ENCODE data around the gene ARHGAP10. TPM values are rescaled to one million over a fixed set of nuclear protein-coding genes. Genes with fewer than 3 reads are reported as not detected.

Gene ARHGAP10
- total RNA-seq, 1 donor from 2014 or later, result 15.5 TPM

- TF ChIP-seq, protein P1, sequence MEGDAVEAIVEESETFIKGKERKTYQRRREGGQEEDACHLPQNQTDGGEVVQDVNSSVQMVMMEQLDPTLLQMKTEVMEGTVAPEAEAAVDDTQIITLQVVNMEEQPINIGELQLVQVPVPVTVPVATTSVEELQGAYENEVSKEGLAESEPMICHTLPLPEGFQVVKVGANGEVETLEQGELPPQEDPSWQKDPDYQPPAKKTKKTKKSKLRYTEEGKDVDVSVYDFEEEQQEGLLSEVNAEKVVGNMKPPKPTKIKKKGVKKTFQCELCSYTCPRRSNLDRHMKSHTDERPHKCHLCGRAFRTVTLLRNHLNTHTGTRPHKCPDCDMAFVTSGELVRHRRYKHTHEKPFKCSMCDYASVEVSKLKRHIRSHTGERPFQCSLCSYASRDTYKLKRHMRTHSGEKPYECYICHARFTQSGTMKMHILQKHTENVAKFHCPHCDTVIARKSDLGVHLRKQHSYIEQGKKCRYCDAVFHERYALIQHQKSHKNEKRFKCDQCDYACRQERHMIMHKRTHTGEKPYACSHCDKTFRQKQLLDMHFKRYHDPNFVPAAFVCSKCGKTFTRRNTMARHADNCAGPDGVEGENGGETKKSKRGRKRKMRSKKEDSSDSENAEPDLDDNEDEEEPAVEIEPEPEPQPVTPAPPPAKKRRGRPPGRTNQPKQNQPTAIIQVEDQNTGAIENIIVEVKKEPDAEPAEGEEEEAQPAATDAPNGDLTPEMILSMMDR (IDR thresholded peaks at IDR 0.05; ENCODE audit: insufficient read depth, low read length, poor library complexity, severe bottlenecking), result no peak
- H3K27me3 ChIP-seq (ENCODE audit: control insufficient read depth, insufficient read depth, low read length), result no peaks in the 10 kb centered on the region
- peak; percentile 52 for DNase-seq (ENCODE audit: low read depth)
- H3K36me3 ChIP-seq (ENCODE audit: control insufficient read depth, insufficient read depth, low read length), result no peaks in the 10 kb centered on the region
- no peak overlapping the region for H3K4me3 ChIP-seq (ENCODE audit: low read depth, low read length)
Measured at GRCh38 chr4:148071009-148071408, 339.1 kb downstream of the ARHGAP10 start.

GRCh38 chr4:148072789-148073188 is 340.9 kb downstream of the ARHGAP10 start:
- Histone ChIP-seq H3K27me3 (ENCODE audit: control insufficient read depth, insufficient read depth, low read length) (no peaks in the 10 kb centered on the region), H3K4me3 (ENCODE audit: low read depth, low read length) (no peak overlapping the region), H3K36me3 (ENCODE audit: control insufficient read depth, insufficient read depth, low read length) (no peaks in the 10 kb centered on the region)
- no peak for DNase-seq (ENCODE audit: low read depth)
- TF ChIP-seq, protein P1 (IDR thresholded peaks at IDR 0.05; ENCODE audit: insufficient read depth, low read length, poor library complexity, severe bottlenecking), result no peak

- H3K36me3 ChIP-seq (ENCODE audit: control insufficient read depth, insufficient read depth, low read length), result no peaks in the 10 kb centered on the region
- DNase-seq (ENCODE audit: low read depth), result no peak
- H3K27me3 ChIP-seq (ENCODE audit: control insufficient read depth, insufficient read depth, low read length), result no peaks in the 10 kb centered on the region
- no peak overlapping the region for H3K4me3 ChIP-seq (ENCODE audit: low read depth, low read length)
- TF ChIP-seq, protein P1 (IDR thresholded peaks at IDR 0.05; ENCODE audit: insufficient read depth, low read length, poor library complexity, severe bottlenecking), result no peak
Measured at GRCh38 chr4:148073349-148073748, 341.5 kb downstream of the ARHGAP10 start.

GRCh38 chr4:148074462-148074861 is 342.6 kb downstream of the ARHGAP10 start:
- no peaks in the 10 kb centered on the region for H3K27me3 ChIP-seq (ENCODE audit: control insufficient read depth, insufficient read depth, low read length)
- no peak for DNase-seq (ENCODE audit: low read depth)
- H3K4me3 ChIP-seq (ENCODE audit: low read depth, low read length), result no peak overlapping the region
- H3K36me3 ChIP-seq (ENCODE audit: control insufficient read depth, insufficient read depth, low read length), result no peaks in the 10 kb centered on the region
- TF ChIP-seq, protein P1 (IDR thresholded peaks at IDR 0.05; ENCODE audit: insufficient read depth, low read length, poor library complexity, severe bottlenecking), result no peak

DNA sequence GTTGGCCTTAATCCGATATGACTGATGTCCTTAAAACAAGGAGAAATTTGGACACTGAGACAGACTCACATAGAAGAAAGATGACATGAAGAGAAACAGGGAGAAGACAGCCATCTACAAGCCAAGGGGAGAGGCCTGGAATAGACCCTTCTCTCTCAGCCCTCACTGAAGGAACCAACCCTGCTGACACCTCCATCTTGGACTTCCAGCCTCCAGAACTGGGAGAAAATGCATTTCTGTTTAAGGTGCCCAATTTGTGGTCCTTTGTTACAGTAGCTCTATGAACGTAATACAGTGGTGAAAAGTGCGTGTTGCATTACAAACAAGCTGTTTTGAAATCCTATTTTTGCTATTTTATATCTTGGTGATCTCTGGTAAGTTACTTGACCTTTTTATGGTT is 343.6 kb downstream of the ARHGAP10 start:
- Histone ChIP-seq H3K4me3 (ENCODE audit: low read depth, low read length) (no peak overlapping the region), H3K27me3 (ENCODE audit: control insufficient read depth, insufficient read depth, low read length) (no peaks in the 10 kb centered on the region), H3K36me3 (ENCODE audit: control insufficient read depth, insufficient read depth, low read length) (no peaks in the 10 kb centered on the region)
- no peak for DNase-seq (ENCODE audit: low read depth)
- TF ChIP-seq, protein P1 (IDR thresholded peaks at IDR 0.05; ENCODE audit: insufficient read depth, low read length, poor library complexity, severe bottlenecking), result no peak

DNA sequence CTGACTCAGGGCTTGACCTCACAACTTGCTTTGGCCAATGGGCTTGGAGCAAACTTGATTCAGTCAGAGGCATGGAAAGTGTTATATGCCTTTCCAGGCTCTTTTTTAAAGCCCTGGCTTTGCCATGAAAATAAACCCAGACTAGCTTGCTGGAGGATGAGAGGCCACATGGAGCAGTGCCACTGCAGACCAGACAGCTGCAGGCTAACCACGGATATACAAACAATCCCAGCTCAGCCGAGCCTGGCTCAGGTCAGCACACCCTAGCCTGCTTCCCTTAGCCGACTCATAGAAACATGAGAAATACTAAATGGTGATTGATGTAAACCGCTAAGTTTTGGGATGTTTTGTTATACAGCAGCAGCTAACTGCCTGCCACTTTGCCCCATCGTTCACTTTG is 345.1 kb downstream of the ARHGAP10 start:
- Histone ChIP-seq H3K36me3 (ENCODE audit: control insufficient read depth, insufficient read depth, low read length) (no peaks in the 10 kb centered on the region), H3K27me3 (ENCODE audit: control insufficient read depth, insufficient read depth, low read length) (no peaks in the 10 kb centered on the region), H3K4me3 (ENCODE audit: low read depth, low read length) (no peak overlapping the region)
- no peak for DNase-seq (ENCODE audit: low read depth)
- TF ChIP-seq, protein P1 (IDR thresholded peaks at IDR 0.05; ENCODE audit: insufficient read depth, low read length, poor library complexity, severe bottlenecking), result no peak

All from kidney epithelial cell (primary cell).